HEK293 (cell line): ENCODE measurements around the gene HPD.

ENCODE experiments used
- BCL11B ChIP-seq: fragments of 450-650 bp; formaldehyde crosslinking; IDR thresholded peaks from 2 replicates; pipeline ENCODE4 v1.5.1; 2016; ENCODE audit warnings: low read depth, missing biosample characterization, missing genetic modification characterization
- BCL6B ChIP-seq: fragments of 450-650 bp; formaldehyde crosslinking; IDR thresholded peaks from 2 replicates; pipeline ENCODE4 v1.5.1; 2017; ENCODE audit warnings: missing biosample characterization, missing genetic modification characterization
- GLIS1 ChIP-seq: fragments of 450-650 bp; formaldehyde crosslinking; IDR thresholded peaks from 2 replicates; pipeline ENCODE4 v1.5.1; 2016; ENCODE audit warnings: missing biosample characterization, missing genetic modification characterization
- GLIS2 ChIP-seq: fragments of 450-650 bp; formaldehyde crosslinking; IDR thresholded peaks from 2 replicates; pipeline ENCODE4 v1.5.1; 2016; ENCODE audit warnings: missing biosample characterization, missing genetic modification characterization
- KLF17 ChIP-seq: fragments of 450-650 bp; formaldehyde crosslinking; IDR thresholded peaks from 2 replicates; pipeline ENCODE4 v1.5.1; 2016; ENCODE audit warnings: missing biosample characterization, missing genetic modification characterization
- KLF7 ChIP-seq: fragments of 450-650 bp; formaldehyde crosslinking; IDR thresholded peaks from 2 replicates; pipeline ENCODE4 v1.5.1; 2016; ENCODE audit warnings: missing biosample characterization, missing genetic modification characterization, borderline replicate concordance
- KLF8 ChIP-seq: fragments of 450-650 bp; formaldehyde crosslinking; IDR thresholded peaks from 2 replicates; pipeline ENCODE4 v1.5.1; 2016; ENCODE audit warnings: missing biosample characterization, missing genetic modification characterization
- REPIN1 ChIP-seq: fragments of 450-650 bp; formaldehyde crosslinking; IDR thresholded peaks from 2 replicates; pipeline ENCODE4 v1.5.1; 2017; ENCODE audit warnings: missing biosample characterization, missing genetic modification characterization, low read depth
- TCF7L2 ChIP-seq: IDR thresholded peaks from 2 replicates; pipeline ENCODE4 v1.6.1; 2011; ENCODE audit warnings: low read depth, mild to moderate bottlenecking, inconsistent platforms, low read length, moderate library complexity, borderline replicate concordance
- ZBTB17 ChIP-seq: fragments of 450-650 bp; formaldehyde crosslinking; IDR thresholded peaks from 2 replicates; pipeline ENCODE4 v1.5.1; 2016; ENCODE audit warnings: missing biosample characterization, missing genetic modification characterization
- ZBTB21 ChIP-seq: fragments of 450-650 bp; formaldehyde crosslinking; IDR thresholded peaks from 2 replicates; pipeline ENCODE4 v1.5.1; 2017; ENCODE audit warnings: missing biosample characterization, missing genetic modification characterization
- ZBTB49 ChIP-seq: fragments of 450-650 bp; formaldehyde crosslinking; IDR thresholded peaks from 2 replicates; pipeline ENCODE4 v1.5.1; 2016; ENCODE audit warnings: missing biosample characterization, missing genetic modification characterization, low read depth
- ZFP41 ChIP-seq: fragments of 450-650 bp; formaldehyde crosslinking; IDR thresholded peaks from 2 replicates; pipeline ENCODE4 v1.5.1; 2016; ENCODE audit warnings: missing biosample characterization, missing genetic modification characterization, borderline replicate concordance
- ZIC2 ChIP-seq: fragments of 450-650 bp; formaldehyde crosslinking; IDR thresholded peaks from 2 replicates; pipeline ENCODE4 v1.5.1; 2016; ENCODE audit warnings: missing biosample characterization, missing genetic modification characterization
- ZNF10 ChIP-seq: fragments of 450-650 bp; formaldehyde crosslinking; IDR thresholded peaks from 2 replicates; pipeline ENCODE4 v1.5.1; 2017; ENCODE audit warnings: missing biosample characterization, missing genetic modification characterization
- ZNF121 ChIP-seq: fragments of 450-650 bp; formaldehyde crosslinking; IDR thresholded peaks from 2 replicates; pipeline ENCODE4 v1.5.1; 2016; ENCODE audit warnings: missing biosample characterization, missing genetic modification characterization
- ZNF155 ChIP-seq: fragments of 450-650 bp; formaldehyde crosslinking; IDR thresholded peaks from 2 replicates; pipeline ENCODE4 v1.5.1; 2016; ENCODE audit warnings: missing biosample characterization, missing genetic modification characterization
- ZNF16 ChIP-seq: fragments of 450-650 bp; formaldehyde crosslinking; IDR thresholded peaks from 2 replicates; pipeline ENCODE4 v1.5.1; 2016; ENCODE audit warnings: low read depth, missing biosample characterization, missing genetic modification characterization
- ZNF175 ChIP-seq: fragments of 450-650 bp; formaldehyde crosslinking; IDR thresholded peaks from 2 replicates; pipeline ENCODE4 v1.5.1; 2016; ENCODE audit warnings: missing biosample characterization, missing genetic modification characterization
- ZNF24 ChIP-seq: fragments of 450-650 bp; formaldehyde crosslinking; IDR thresholded peaks from 2 replicates; pipeline ENCODE4 v1.5.1; 2016; ENCODE audit warnings: missing biosample characterization, missing genetic modification characterization
- ZNF302 ChIP-seq: fragments of 450-650 bp; formaldehyde crosslinking; IDR thresholded peaks from 2 replicates; pipeline ENCODE4 v1.5.1; 2016; ENCODE audit warnings: missing biosample characterization, missing genetic modification characterization, low read depth
- ZNF37A ChIP-seq: fragments of 450-650 bp; IDR thresholded peaks from 2 replicates; pipeline ENCODE4 v1.5.1; 2018; ENCODE audit warnings: missing biosample characterization, missing genetic modification characterization
- ZNF391 ChIP-seq: fragments of 450-650 bp; formaldehyde crosslinking; IDR thresholded peaks from 2 replicates; pipeline ENCODE4 v1.5.1; 2016; ENCODE audit warnings: low read depth, missing biosample characterization, missing genetic modification characterization, borderline replicate concordance
- ZNF529 ChIP-seq: fragments of 450-650 bp; formaldehyde crosslinking; IDR thresholded peaks from 2 replicates; pipeline ENCODE4 v1.5.1; 2017; ENCODE audit warnings: missing genetic modification characterization, missing biosample characterization; ENCODE audit not compliant: insufficient replicate concordance
- ZNF544 ChIP-seq: fragments of 450-650 bp; formaldehyde crosslinking; IDR thresholded peaks from 2 replicates; pipeline ENCODE4 v1.5.0; 2017; ENCODE audit warnings: missing biosample characterization, missing genetic modification characterization
- ZNF558 ChIP-seq: fragments of 450-650 bp; formaldehyde crosslinking; IDR thresholded peaks from 2 replicates; pipeline ENCODE4 v1.5.1; 2016; ENCODE audit warnings: missing biosample characterization, missing genetic modification characterization
- ZNF561 ChIP-seq: fragments of 450-650 bp; IDR thresholded peaks from 2 replicates; pipeline ENCODE4 v1.5.1; 2018; ENCODE audit warnings: missing biosample characterization, missing genetic modification characterization, borderline replicate concordance
- ZNF571 ChIP-seq: fragments of 450-650 bp; formaldehyde crosslinking; IDR thresholded peaks from 2 replicates; pipeline ENCODE4 v1.5.0; 2017; ENCODE audit warnings: missing biosample characterization, missing genetic modification characterization
- ZNF768 ChIP-seq: fragments of 450-650 bp; formaldehyde crosslinking; IDR thresholded peaks from 2 replicates; pipeline ENCODE4 v1.5.1; 2018; ENCODE audit warnings: missing biosample characterization, mild to moderate bottlenecking, missing genetic modification characterization
- ZNF785 ChIP-seq: fragments of 450-650 bp; formaldehyde crosslinking; IDR thresholded peaks from 2 replicates; pipeline ENCODE4 v1.5.1; 2016; ENCODE audit warnings: missing biosample characterization, missing genetic modification characterization
- ZXDB ChIP-seq: fragments of 450-650 bp; formaldehyde crosslinking; IDR thresholded peaks from 2 replicates; pipeline ENCODE4 v1.5.1; 2016; ENCODE audit warnings: missing biosample characterization, missing genetic modification characterization
- TF ChIP-seq, protein P1 (sequence below): fragments of 450-650 bp; formaldehyde crosslinking; IDR thresholded peaks from 2 replicates; pipeline ENCODE4 v1.5.1; 2016; ENCODE audit warnings: missing biosample characterization, missing genetic modification characterization
- TF ChIP-seq, protein P2 (sequence below): fragments of 450-650 bp; formaldehyde crosslinking; IDR thresholded peaks from 2 replicates; pipeline ENCODE4 v1.5.1; 2016; ENCODE audit warnings: missing biosample characterization, missing genetic modification characterization

HPD gene

DNA sequence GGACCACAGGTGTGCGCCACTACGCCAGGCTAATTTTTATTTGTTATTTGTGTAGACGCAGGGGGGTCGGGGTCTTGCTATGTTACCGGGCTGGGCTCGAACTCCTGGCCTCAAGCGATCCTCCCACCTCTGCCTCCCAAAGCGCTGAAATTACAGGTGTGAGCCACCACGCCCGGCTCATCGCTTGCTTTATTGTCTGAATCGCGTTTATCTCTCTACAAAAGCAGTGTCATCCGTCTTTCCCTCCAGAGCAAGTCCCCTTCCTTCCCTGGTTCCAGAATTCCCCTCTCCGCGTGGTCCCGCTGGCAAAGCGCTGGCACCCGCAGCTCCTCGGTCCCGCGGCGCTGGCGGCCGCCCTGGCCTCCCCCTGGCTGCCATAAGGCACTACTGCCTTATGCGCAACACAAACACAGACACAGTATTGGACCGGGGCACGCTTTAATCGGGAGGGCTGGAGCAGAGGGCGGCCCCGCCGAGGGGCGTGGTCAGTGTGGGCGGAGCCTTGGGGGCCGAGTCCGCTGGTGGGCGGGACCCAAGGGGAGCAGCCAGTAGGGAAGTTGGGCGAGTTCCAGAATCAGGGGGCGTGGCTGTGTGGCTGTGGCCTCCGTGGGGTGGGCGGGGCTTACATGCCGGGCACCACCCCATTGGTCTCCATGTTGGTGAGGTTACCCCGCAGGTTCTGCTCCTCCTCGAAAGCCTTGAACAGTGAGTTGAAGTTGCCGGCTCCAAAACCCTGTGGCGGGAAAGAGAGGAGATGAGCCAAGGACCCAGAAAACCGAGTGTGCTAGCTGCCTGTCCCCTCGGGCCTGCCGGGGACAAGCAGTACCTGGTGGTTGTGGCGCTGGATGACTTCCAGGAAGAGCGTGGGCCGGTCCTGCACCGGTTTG is 19.3 kb downstream of the HPD start (continued):
- TF ChIP-seq ZNF544 (tag by site-specific recombination) (no peak), ZNF155 (tag by site-specific recombination) (no peak), ZXDB (0 out of 2 replicates have a peak, but pooled peaks have one; percentile 7), ZNF561 (tag by site-specific recombination) (peak; percentile 40; the same call in 1 of the 2 replicates), GLIS1 (peak; percentile 65; the same call in 1 of the 2 replicates), BCL6B (tag by site-specific recombination) (peak; percentile 58; the same call in 1 of the 2 replicates), BCL11B (tag by site-specific recombination) (no peak), ZNF768 (no peak), ZNF391 (tag by site-specific recombination) (no peak), GLIS2 (tag by site-specific recombination) (peak; percentile 98), ZBTB21 (no peak), ZNF785 (tag by site-specific recombination) (no peak), ZNF529 (no peak), KLF8 (tag by site-specific recombination) (peak; percentile 98), KLF17 (no peak; the same call in 1 of the 2 replicates), ZNF16 (no peak), ZNF24 (no peak), ZNF558 (tag by site-specific recombination) (no peak), ZNF121 (tag by site-specific recombination) (no peak), ZNF37A (tag by site-specific recombination) (no peak), ZBTB17 (tag by site-specific recombination) (peak; percentile 64), ZIC2 (tag by site-specific recombination) (peak; percentile 92), ZFP41 (no peak), REPIN1 (tag by site-specific recombination) (no peak), ZNF175 (tag by site-specific recombination) (no peak), ZNF302 (tag by site-specific recombination) (no peak), TCF7L2 (no peak), KLF7 (tag by site-specific recombination) (no peak), ZNF571 (tag by site-specific recombination) (no peak), ZNF10 (0 out of 2 replicates have a peak, but pooled peaks have one; percentile 20), ZBTB49 (tag by site-specific recombination) (no peak)
- TF ChIP-seq, protein P1, sequence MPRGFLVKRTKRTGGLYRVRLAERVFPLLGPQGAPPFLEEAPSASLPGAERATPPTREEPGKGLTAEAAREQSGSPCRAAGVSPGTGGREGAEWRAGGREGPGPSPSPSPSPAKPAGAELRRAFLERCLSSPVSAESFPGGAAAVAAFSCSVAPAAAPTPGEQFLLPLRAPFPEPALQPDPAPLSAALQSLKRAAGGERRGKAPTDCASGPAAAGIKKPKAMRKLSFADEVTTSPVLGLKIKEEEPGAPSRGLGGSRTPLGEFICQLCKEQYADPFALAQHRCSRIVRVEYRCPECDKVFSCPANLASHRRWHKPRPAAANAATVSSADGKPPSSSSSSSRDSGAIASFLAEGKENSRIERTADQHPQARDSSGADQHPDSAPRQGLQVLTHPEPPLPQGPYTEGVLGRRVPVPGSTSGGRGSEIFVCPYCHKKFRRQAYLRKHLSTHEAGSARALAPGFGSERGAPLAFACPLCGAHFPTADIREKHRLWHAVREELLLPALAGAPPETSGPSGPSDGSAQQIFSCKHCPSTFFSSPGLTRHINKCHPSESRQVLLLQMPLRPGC (tag by site-specific recombination) = peak; percentile 42; the same call in 1 of the 2 replicates
- TF ChIP-seq, protein P2, sequence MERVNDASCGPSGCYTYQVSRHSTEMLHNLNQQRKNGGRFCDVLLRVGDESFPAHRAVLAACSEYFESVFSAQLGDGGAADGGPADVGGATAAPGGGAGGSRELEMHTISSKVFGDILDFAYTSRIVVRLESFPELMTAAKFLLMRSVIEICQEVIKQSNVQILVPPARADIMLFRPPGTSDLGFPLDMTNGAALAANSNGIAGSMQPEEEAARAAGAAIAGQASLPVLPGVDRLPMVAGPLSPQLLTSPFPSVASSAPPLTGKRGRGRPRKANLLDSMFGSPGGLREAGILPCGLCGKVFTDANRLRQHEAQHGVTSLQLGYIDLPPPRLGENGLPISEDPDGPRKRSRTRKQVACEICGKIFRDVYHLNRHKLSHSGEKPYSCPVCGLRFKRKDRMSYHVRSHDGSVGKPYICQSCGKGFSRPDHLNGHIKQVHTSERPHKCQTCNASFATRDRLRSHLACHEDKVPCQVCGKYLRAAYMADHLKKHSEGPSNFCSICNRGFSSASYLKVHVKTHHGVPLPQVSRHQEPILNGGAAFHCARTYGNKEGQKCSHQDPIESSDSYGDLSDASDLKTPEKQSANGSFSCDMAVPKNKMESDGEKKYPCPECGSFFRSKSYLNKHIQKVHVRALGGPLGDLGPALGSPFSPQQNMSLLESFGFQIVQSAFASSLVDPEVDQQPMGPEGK (tag by site-specific recombination) = peak; percentile 77; the same call in 1 of the 2 replicates
